ENCODE measurements around the gene MED12L. TPM values are rescaled to one million over a fixed set of nuclear protein-coding genes. Genes with fewer than 3 reads are reported as not detected.

Gene MED12L
- total RNA-seq, 1 experiment from 2014 or later, result 3.0 TPM

- H3K4me3 ChIP-seq, result no peak overlapping the region
- H3F3A ChIP-seq (ENCODE audit: insufficient read depth, low read depth), result peaks cover 21% of the 10 kb centered on the region; the same call in 1 of the 2 replicates
- ChIA-PET CTCF (no interaction called here), POLR2A (ENCODE audit: unreplicated experiment) (no interaction called here)
- no peak overlapping the region for H3K27ac ChIP-seq
- no peaks in the 10 kb centered on the region for H3K9me2 ChIP-seq (ENCODE audit: insufficient read depth)
- intact Hi-C loops (cut with micrococcal nuclease; ENCODE audit: unreplicated experiment), result no loop called here
- no TSS peak for BruUV-seq (replicated peaks)
- H3K36me3 ChIP-seq (ENCODE audit: low read depth), result no peaks in the 10 kb centered on the region
- no peak overlapping the region for H2AFZ ChIP-seq
- DNase-seq, result no peak
- no peaks in the 10 kb centered on the region for H3K27me3 ChIP-seq (ENCODE audit: insufficient read depth, low read depth)
- no peaks in the 10 kb centered on the region for H4K20me1 ChIP-seq (ENCODE audit: insufficient read depth)
- H3K79me2 ChIP-seq (ENCODE audit: low read depth), result peaks cover 11% of the 10 kb centered on the region
- TF ChIP-seq EZH2 (IDR thresholded peaks at IDR 0.05; ENCODE audit: low read depth) (no peak), CTCF (conservative IDR thresholded peaks at IDR 0.05) (no peak)
- no peaks in the 10 kb centered on the region for H3K9me3 ChIP-seq (ENCODE audit: insufficient read depth, low read depth)
- H3K4me2 ChIP-seq, result no peak overlapping the region
- peaks cover 43% of the 10 kb centered on the region for H3K4me1 ChIP-seq (replicated peaks; ENCODE audit: insufficient read depth)
These were observed 234.7 kb downstream of the MED12L start for GRCh38 chr3:151320131-151320530.

GRCh38 chr3:151321526-151321925 is 236.1 kb downstream of the MED12L start:
- H3K9me3 ChIP-seq (ENCODE audit: insufficient read depth, low read depth), result no peaks in the 10 kb centered on the region
- DNase-seq, result no peak
- no peaks in the 10 kb centered on the region for H3K27me3 ChIP-seq (ENCODE audit: insufficient read depth, low read depth)
- H2AFZ ChIP-seq, result no peak overlapping the region
- H3K4me3 ChIP-seq, result no peak overlapping the region
- peaks cover 17% of the 10 kb centered on the region; the same call in 1 of the 2 replicates for H3F3A ChIP-seq (ENCODE audit: insufficient read depth, low read depth)
- H3K4me1 ChIP-seq (replicated peaks; ENCODE audit: insufficient read depth), result peaks cover 29% of the 10 kb centered on the region
- H4K20me1 ChIP-seq (ENCODE audit: insufficient read depth), result no peaks in the 10 kb centered on the region
- ChIA-PET POLR2A (ENCODE audit: unreplicated experiment) (no interaction called here), CTCF (interaction anchor here (0.7 kb wide), 1 partner anchor 1277 kb away, joined by 3 read pairs; no protein-coding TSS in a partner anchor)
- no peak overlapping the region for H3K27ac ChIP-seq
- H3K36me3 ChIP-seq (ENCODE audit: low read depth), result no peaks in the 10 kb centered on the region
- no peaks in the 10 kb centered on the region for H3K9me2 ChIP-seq (ENCODE audit: insufficient read depth)
- H3K79me2 ChIP-seq (ENCODE audit: low read depth), result no peaks in the 10 kb centered on the region
- intact Hi-C loops (cut with micrococcal nuclease; ENCODE audit: unreplicated experiment), result no loop called here
- BruUV-seq (replicated peaks), result no TSS peak
- no peak for TF ChIP-seq EZH2 (IDR thresholded peaks at IDR 0.05; ENCODE audit: low read depth)
- TF ChIP-seq CTCF (conservative IDR thresholded peaks at IDR 0.05), result no peak
- no peak overlapping the region for H3K4me2 ChIP-seq

GRCh38 chr3:151322511-151322910 is 237.0 kb downstream of the MED12L start:
- Histone ChIP-seq H3F3A (ENCODE audit: insufficient read depth, low read depth) (peaks cover 9% of the 10 kb centered on the region; the same call in 1 of the 2 replicates), H3K27ac (no peak overlapping the region), H3K9me2 (ENCODE audit: insufficient read depth) (no peaks in the 10 kb centered on the region), H3K4me2 (no peak overlapping the region), H3K4me3 (no peak overlapping the region), H3K9me3 (ENCODE audit: insufficient read depth, low read depth) (no peaks in the 10 kb centered on the region), H3K4me1 (replicated peaks; ENCODE audit: insufficient read depth) (peaks cover 22% of the 10 kb centered on the region), H3K79me2 (ENCODE audit: low read depth) (no peaks in the 10 kb centered on the region), H2AFZ (no peak overlapping the region), H4K20me1 (ENCODE audit: insufficient read depth) (no peaks in the 10 kb centered on the region), H3K27me3 (ENCODE audit: insufficient read depth, low read depth) (no peaks in the 10 kb centered on the region), H3K36me3 (ENCODE audit: low read depth) (no peaks in the 10 kb centered on the region)
- intact Hi-C loops (cut with micrococcal nuclease; ENCODE audit: unreplicated experiment), result no loop called here
- ChIA-PET CTCF (no interaction called here), POLR2A (ENCODE audit: unreplicated experiment) (interaction anchor here (0.6 kb wide), 1 partner anchor 18 kb away, joined by 5 read pairs; no protein-coding TSS in a partner anchor)
- no peak for DNase-seq
- TF ChIP-seq CTCF (conservative IDR thresholded peaks at IDR 0.05) (no peak), EZH2 (IDR thresholded peaks at IDR 0.05; ENCODE audit: low read depth) (no peak)
- no TSS peak for BruUV-seq (replicated peaks)
